PC-3 (cell line): ENCODE data around the gene ASPHD2.

Experiments
- EZH2 ChIP-seq: fragments of 300-600 bp; sonication (generic); IDR thresholded peaks from one replicate; pipeline ENCODE4 v1.6.1; 2017; ENCODE audit warnings: antibody characterized with exemption, mild to moderate bottlenecking, low read length; ENCODE audit not compliant: unreplicated experiment
- TF ChIP-seq, protein P1 (sequence below): fragments of 300-600 bp; sonication (generic); conservative IDR thresholded peaks from 2 replicates; pipeline ENCODE4 v1.5.1; 2017; ENCODE audit warnings: antibody characterized with exemption, low read depth, mild to moderate bottlenecking, low read length

DNA sequence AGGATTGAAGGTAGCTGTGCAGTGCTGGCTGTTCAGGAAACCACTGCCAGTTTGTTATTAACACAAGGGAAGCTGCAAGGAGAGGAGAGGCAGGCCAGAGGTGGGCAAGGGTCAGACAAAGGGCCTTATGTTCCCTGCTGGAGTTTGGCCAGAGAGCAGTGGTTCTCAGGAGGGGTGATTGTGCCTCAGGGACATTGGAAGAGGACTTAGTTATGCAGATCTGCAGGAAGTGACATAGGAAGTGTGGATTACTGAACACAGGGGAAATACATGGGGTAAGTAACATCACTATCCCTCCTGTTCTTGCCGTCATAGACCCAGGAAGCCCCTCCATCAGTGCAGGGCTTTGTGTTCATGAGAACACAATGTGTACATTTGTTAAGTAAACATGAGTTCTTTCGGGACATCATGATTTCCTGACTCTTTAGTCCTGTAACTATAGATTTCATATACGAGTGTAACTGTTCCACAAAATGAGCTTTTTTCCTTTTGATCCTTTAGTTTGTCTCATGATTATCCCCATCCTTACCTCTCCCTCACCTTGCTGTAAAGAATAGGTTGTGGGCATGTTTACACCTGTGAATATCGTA, 60.5 kb downstream of the ASPHD2 start:
- TF ChIP-seq, protein P1, sequence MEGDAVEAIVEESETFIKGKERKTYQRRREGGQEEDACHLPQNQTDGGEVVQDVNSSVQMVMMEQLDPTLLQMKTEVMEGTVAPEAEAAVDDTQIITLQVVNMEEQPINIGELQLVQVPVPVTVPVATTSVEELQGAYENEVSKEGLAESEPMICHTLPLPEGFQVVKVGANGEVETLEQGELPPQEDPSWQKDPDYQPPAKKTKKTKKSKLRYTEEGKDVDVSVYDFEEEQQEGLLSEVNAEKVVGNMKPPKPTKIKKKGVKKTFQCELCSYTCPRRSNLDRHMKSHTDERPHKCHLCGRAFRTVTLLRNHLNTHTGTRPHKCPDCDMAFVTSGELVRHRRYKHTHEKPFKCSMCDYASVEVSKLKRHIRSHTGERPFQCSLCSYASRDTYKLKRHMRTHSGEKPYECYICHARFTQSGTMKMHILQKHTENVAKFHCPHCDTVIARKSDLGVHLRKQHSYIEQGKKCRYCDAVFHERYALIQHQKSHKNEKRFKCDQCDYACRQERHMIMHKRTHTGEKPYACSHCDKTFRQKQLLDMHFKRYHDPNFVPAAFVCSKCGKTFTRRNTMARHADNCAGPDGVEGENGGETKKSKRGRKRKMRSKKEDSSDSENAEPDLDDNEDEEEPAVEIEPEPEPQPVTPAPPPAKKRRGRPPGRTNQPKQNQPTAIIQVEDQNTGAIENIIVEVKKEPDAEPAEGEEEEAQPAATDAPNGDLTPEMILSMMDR, result no peak
- no peak for TF ChIP-seq EZH2
